Right ventricle myocardium superior (tissue), 1 donor: ENCODE data around the gene ZC3H18. TPM values are rescaled to one million over a fixed set of nuclear protein-coding genes. Genes with fewer than 3 reads are reported as not detected.
"Not testable (repeated sequence)": the region's sequence is repeated elsewhere in the genome, so short reads cannot be mapped to it uniquely, and the experiment has no call there.

Source experiments
- ATAC-seq: fragments of 200-7000 bp; cut with Tn5 transposase; one replicate; pipeline ENCODE4 v1.9.1; 2020; ENCODE audit warnings: mild to moderate bottlenecking; ENCODE audit not compliant: poor library complexity
- DNase-seq: peaks from one replicate; pipeline ENCODE4 v3.0.0-alpha.2; 2020
- intact Hi-C: fragments of 100-400 bp; cut with DNase I; formaldehyde crosslinking; loops from one replicate; pipeline ENCODE4 v1.11.2; 2022
- total RNA-seq: library from RNA; stranded (reverse); fragmentation: NEBNext Ultra II Directional; extraction: Animal tissue kit (Norgen Biotek cat#: 25700); gene quantifications from one replicate; pipeline ENCODE4 v1.2.1, GENCODE V29; 2021
- donor health status: DM: no; HTN: yes; CAD: no; lungs with severe emphysema.

The ZC3H18 gene
- total RNA-seq, 1 donor from 2014 or later: 23.5 TPM

- intact Hi-C loops: no loop called here
- ATAC-seq (no peak), DNase-seq (no peak)
These were observed 85.0 kb downstream of the ZC3H18 start for GRCh38 chr16:88655053-88655732.

DNA sequence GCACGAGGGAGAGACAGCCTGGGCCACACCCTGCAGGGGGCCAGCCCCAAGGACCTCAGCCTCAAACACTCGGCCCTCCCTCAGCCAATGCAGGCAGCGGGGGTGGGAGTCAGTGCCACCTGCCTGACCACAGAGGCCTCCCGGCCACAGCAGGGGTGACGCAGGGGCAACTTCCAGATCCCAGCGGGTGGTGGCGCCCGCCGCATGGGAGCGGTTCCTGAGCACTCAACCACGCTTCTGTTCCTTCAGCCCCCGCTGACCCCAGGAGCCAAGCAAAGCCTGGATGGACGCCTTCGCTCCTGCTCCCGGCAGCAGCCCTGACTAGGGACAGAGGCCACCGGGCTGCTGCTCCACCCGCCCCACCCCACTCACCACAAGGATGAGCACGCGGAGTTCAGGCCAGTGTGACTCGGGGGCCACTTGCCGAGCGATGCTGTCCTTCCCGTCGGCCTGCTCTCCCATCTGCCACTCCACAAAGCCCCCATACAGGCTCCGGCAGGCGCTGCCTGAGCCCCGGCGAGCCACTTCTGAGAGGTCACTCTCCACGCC is 85.6 kb downstream of the ZC3H18 start:
- ATAC-seq (no peak), DNase-seq (no peak)
- intact Hi-C loops: no loop called here

DNA sequence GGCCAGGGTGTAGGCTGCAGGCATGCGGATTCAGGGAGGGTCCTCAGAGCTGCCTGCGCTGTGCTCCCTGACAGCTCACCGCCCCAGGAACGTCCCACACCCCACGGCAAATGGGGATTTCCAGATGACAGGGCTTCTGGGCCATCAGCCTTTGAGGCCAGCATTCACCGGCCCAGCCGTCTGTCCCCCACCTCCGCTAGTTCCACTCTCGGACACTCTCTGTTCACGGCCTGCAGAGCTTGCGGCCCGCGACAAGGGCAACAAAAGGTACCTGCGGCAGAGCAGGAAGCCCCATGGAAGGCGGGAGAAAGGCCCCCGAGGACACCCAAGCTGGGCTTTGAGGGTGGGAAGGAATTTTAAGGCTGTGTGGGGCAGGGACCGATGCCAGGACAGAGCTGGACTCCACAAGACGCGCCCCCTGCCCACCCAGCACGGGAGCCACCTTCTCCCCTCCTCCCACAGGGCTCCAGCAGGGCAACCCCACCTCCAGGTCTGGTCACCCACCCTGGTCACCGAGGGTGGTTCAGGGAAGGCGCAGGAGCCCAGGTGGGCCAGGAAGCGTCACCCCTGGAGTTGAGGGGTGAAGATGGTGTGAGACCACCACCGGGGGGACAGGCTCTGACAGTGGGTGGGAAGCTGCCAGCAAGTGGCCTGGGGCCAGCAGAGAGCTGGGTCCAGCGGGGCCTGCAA is 86.2 kb downstream of the ZC3H18 start:
- ATAC-seq: no peak
- DNase-seq: no peak
- intact Hi-C loops: no loop called here

GRCh38 chr16:88657371-88657770 is 87.2 kb downstream of the ZC3H18 start:
- intact Hi-C loops: no loop called here
- DNase-seq: no peak

GRCh38 chr16:88658714-88659113 is 88.5 kb downstream of the ZC3H18 start:
- ATAC-seq (no peak), DNase-seq (no peak)
- intact Hi-C loops: no loop called here

More at GRCh38 chr16:88657371-88657770, 87.2 kb downstream of the ZC3H18 start:
- ATAC-seq: no peak

DNA sequence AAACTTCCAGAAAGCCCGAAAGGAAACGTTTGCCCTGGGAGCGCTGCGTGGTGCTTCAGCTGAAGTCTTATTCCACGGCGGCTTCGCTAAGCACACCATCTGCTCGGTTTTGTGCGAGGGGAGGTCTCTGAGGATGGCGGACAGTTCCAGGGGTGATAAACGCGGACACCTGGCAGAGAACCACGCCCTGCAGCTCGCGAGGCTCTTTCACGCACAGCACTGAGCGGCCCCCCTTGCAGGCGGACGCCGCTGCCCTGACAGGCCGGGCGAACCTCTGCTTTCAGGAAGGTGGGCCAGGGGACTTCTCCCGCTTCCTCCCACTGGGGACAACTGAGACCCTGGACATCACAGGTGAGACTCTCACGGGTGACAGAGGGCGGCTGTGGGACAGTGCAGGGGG is 89.0 kb downstream of the ZC3H18 start:
- intact Hi-C loops: no loop called here
- DNase-seq (no peak), ATAC-seq (no peak)

- no peak for DNase-seq
- intact Hi-C loops: no loop called here
- ATAC-seq: no peak
These were observed 91.3 kb downstream of the ZC3H18 start for GRCh38 chr16:88661468-88661867.

DNA sequence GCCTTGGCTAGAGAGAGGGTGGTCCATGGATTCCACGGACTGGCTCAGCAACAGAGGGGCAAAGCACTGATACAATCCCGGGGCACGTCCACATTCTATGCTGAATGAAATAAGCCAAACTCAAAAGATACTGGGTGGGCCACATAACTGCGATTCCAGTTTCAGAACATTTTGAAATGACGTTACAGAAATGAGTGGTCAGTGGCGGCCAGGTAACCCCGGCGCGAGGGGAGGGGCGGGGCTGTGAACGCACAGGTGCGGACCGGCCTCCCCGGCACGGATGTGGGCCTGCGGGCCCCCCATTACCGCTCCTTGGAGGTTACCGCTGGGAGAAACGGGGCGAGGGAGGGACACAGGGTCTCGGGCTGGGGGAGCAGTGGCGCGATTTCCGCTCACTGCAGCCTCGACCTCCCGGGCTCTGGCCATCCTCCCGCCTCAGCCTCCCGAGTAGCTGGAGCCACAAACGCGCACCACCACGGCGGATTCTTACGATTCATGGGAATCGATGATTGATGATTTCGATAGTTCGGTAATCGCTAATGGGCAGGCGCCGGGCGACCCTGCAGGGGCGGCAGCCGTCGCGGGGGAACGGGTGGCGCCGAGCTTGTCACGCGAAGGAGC is 92.1 kb downstream of the ZC3H18 start:
- intact Hi-C loops: no loop called here
- ATAC-seq (no peak), DNase-seq (no peak)

DNA sequence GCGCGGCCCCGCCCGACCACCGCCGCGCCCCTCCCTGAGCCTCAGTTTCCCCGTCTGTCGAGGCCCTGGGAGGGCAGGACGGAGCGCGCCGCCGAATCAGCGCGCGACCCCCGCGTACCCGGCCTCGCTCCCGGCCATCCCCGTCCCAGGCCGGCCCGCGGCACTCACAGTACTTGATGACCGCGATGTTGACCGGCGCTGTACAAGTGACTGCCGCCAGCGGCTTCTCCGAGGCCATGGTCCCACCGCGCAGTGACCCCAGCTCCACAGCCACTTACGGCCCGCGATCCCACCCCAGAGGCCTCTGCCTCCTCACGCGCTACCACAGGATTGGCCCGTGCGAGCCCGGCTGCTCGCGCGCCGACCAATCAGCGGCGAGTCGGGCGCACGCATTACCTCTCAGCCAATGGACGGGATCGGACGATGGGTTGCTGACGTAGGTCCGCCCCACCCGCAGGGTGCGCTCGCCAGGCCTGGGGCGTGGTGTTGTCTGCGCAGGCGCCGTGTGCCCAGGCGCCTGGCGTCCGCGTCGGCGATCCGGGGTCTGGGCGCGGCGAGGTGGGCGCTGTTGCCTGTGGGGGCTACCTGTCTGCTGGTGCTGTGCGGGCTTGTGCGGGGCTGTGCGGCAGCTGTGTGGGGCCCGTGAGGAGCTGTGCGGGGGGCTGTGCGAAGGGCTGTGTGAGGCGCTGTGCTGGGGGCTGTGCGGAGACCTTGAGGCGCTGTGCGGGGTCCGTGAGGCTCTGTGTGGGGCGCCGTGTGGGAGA is 92.8 kb downstream of the ZC3H18 start, which contains the start of gene MVD:
MVD (minus strand) TSS at position 249 of the 764 bp plus-strand sequence; CDS start at position 238, 11 bp downstream.
- DNase-seq (peak; percentile 98), ATAC-seq (peak; percentile 99)
- intact Hi-C loops: no loop called here

DNA sequence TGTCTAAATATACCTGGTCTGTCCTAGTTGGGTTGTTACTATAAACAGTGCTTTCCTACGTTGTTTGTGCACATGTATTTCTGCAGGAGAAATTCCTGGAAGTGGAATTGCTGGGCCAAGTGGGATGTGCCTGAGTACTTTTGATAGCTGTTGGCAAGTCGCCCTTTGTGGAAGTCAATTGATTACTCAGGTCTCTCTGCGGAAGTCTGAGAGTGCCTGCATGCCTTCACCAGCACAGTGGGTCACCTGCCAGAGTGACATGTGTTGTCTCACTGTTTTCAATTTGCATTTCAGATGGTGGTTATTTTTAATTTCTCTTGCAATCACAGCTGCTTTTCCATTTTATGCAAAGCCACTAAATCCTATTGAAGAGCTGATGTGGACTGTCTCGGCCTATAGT is 94.9 kb downstream of the ZC3H18 start:
- DNase-seq (no peak), ATAC-seq (no peak)
- intact Hi-C loops: no loop called here

- DNase-seq (no peak), ATAC-seq (no peak)
- intact Hi-C loops: no loop called here
These were observed 95.4 kb downstream of the ZC3H18 start for GRCh38 chr16:88665570-88665969.

GRCh38 chr16:88667461-88667860 is 97.3 kb downstream of the ZC3H18 start:
- no peak for ATAC-seq
- DNase-seq: no peak

DNA sequence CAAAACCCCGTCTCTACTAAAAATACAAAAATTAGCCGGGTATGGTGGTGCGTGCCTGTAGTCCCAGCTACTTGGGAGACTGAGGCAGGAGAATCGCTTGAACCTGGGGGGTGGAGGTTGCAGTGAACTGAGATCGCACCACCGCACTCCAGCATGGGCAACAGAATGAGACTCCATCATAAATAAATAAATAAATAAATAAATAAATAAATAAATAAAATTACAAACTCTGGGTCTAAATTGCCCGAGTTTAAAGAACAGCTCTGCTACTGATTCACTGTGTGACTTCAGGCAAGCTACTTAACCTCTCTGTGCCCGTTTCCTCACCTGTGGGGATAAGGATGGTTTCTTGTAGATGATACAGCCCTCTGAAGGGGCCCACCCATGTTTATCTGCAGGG is 99.3 kb downstream of the ZC3H18 start:
- ATAC-seq, intact Hi-C loops: not testable (repeated sequence)

More at GRCh38 chr16:88667461-88667860, 97.3 kb downstream of the ZC3H18 start:
- intact Hi-C loops: no loop called here

DNA sequence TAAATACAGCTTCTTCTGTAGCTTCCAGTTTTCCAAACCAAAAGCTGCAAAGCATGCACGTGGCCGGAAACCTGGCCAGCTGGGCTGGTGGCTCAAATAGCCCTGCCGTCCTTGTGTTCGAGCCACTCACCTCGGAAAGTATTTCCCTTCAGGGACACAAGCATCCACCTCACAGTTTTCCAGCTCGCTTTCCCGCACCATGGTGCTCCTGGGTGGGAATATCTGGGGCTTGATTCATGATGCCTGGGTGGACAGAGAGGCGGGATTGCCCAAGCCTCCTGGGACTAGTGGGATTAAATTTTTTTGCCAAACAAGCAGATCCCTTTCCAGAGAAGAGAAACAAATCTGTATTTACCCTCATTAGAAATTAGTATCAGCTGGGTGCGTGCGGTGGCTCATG is 99.8 kb downstream of the ZC3H18 start:
- intact Hi-C loops: no loop called here
- ATAC-seq (no peak), DNase-seq (no peak)

More for the DNA sequence above, 99.3 kb downstream of the ZC3H18 start:
- not testable (repeated sequence) for DNase-seq

DNA sequence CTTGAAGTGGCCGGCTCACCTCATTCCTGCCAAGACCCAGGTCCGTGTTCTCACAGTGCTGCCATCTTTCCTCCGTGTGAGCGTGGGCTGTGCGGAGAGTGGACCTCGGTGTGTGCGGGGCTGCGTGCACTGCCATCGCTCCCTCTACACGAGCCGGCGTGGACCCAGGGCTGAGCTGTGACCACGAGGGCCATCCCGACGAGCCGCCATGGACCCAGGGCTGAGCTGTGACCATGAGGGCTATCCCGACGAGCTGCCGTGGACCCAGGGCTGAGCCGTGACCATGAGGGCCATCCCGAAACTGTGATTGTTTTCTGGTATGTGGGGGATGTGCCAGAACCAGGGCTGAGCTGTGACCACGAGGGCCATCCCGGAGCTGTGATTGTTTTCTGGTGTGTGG is 101.6 kb downstream of the ZC3H18 start:
- DNase-seq (no peak), ATAC-seq (peak; percentile 23)
- intact Hi-C loops: no loop called here

- DNase-seq (no peak), ATAC-seq (peak; percentile 45)
These were observed 102.6 kb downstream of the ZC3H18 start for GRCh38 chr16:88672776-88673175.

DNA sequence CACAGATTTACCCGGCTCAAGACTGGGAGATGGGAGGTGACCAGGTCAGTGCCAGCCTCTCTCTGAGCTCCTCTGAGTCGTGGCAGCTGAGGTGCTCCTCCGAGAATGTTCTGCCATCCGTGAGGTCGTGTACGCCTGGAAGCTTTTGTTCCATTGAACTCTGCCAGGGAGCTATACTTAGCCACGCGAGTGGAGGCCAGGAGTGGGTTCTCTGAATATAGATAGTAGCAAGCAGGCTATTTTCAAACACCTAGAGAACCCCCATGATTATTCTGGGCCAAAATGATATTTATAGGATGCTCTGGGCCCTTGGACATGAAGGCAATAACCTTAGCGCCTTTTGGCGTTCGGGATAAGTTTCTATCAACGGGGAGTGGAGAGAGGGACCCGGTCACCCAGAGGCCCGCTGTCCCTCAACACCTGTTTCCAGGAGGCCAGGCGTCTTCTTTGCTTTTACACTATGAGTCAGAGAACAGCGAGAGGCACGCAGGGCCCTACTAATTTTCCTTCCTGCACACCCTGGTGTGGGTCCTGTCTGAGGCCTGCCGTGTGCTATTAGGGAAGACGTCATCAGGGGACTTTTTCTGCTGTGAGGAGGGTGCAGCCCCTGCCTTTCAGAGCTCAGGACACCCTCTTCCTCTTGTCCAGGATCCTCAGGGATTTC is 103.6 kb downstream of the ZC3H18 start:
- intact Hi-C loops: no loop called here
- DNase-seq (peak; percentile 73), ATAC-seq (peak; percentile 87)

More at GRCh38 chr16:88672776-88673175, 102.6 kb downstream of the ZC3H18 start:
- intact Hi-C loops: no loop called here

- DNase-seq: no peak
- intact Hi-C loops: no loop called here
- no peak for ATAC-seq
These were observed 106.5 kb downstream of the ZC3H18 start for GRCh38 chr16:88676502-88677242.
